ENCODE results near the gene TNFSF8. TPM values are rescaled to one million over a fixed set of nuclear protein-coding genes. Genes with fewer than 3 reads are reported as not detected.

The TNFSF8 gene
- total RNA-seq, 4 donors from 2014 or later = 0.29 to 0.76 TPM; not detected in 2

DNA sequence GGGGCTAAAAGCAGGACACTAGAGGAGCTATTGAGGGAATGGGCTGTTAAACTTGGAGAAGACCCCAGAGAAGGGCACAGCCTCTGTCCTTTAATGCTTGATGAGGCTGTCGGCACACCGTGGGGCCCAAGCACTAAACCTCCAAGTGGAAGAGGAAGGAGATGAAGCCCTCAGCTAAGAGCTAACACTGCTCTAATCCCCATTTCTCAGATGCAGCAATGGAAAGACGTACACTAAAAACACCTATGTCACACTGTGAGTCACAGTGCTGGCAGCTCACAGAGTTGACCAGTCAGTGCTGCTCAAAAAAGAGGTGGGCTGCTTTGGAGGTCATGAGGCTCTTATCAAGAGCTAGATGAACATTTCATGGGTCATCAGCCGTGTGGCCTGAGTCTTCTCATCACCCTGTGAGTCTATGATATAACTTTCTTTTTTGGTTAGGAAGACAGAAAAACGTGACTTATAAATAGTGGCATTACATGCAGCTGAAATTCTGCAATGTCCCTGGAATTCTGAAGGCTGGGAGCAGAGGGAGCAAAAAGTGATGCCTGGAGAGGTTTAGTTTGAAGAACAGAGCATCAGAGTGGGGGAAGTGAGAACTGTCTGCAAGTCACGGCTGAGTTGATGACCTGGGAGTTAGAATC is 21.5 kb downstream of the TNFSF8 start:
- intact Hi-C loops (cut with DNase I; ENCODE audit: low total_unique reads) = no loop called here
- no peak for TF ChIP-seq POLR2A (IDR thresholded peaks at IDR 0.05)
- TF ChIP-seq, protein P1, sequence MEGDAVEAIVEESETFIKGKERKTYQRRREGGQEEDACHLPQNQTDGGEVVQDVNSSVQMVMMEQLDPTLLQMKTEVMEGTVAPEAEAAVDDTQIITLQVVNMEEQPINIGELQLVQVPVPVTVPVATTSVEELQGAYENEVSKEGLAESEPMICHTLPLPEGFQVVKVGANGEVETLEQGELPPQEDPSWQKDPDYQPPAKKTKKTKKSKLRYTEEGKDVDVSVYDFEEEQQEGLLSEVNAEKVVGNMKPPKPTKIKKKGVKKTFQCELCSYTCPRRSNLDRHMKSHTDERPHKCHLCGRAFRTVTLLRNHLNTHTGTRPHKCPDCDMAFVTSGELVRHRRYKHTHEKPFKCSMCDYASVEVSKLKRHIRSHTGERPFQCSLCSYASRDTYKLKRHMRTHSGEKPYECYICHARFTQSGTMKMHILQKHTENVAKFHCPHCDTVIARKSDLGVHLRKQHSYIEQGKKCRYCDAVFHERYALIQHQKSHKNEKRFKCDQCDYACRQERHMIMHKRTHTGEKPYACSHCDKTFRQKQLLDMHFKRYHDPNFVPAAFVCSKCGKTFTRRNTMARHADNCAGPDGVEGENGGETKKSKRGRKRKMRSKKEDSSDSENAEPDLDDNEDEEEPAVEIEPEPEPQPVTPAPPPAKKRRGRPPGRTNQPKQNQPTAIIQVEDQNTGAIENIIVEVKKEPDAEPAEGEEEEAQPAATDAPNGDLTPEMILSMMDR (IDR thresholded peaks at IDR 0.05 in 4 of 5, conservative IDR thresholded peaks at IDR 0.05 in 1 of 5) = no peak
- Histone ChIP-seq H3K4me1 (no peaks in the 10 kb centered on the region), H3K9me3 (no peaks in the 10 kb centered on the region), H3K27ac (no peak overlapping the region), H3K27me3 (no peaks in the 10 kb centered on the region), H3K4me3 (no peak overlapping the region), H3K36me3 (no peaks in the 10 kb centered on the region)
- ATAC-seq (no peak), DNase-seq (no peak)
- in situ Hi-C loops (cut with MboI; ENCODE audit: low sequenced_read_pairs in 4 of 4) = loop anchor here in 3 of 4 donors (10.0 to 25.0 kb wide), 4 partner anchors 106 to 603 kb away; no protein-coding TSS in a partner anchor

- no peaks in the 10 kb centered on the region for H3K4me1 ChIP-seq
- TF ChIP-seq POLR2A (IDR thresholded peaks at IDR 0.05) = no peak
- TF ChIP-seq, protein P1 (IDR thresholded peaks at IDR 0.05 in 4 of 5, conservative IDR thresholded peaks at IDR 0.05 in 1 of 5) = no peak
- no peak for ATAC-seq
- in situ Hi-C loops (cut with MboI; ENCODE audit: low sequenced_read_pairs in 4 of 4) = loop anchor here in 3 of 4 donors (10.0 to 25.0 kb wide), 4 partner anchors 107 to 604 kb away; no protein-coding TSS in a partner anchor
- H3K36me3 ChIP-seq = no peaks in the 10 kb centered on the region
- intact Hi-C loops (cut with DNase I; ENCODE audit: low total_unique reads) = no loop called here
- no peak for DNase-seq
- no peak overlapping the region for H3K27ac ChIP-seq
- no peaks in the 10 kb centered on the region for H3K9me3 ChIP-seq
- no peaks in the 10 kb centered on the region for H3K27me3 ChIP-seq
- H3K4me3 ChIP-seq = no peak overlapping the region
Observed at GRCh38 chr9:114908104-114908622, 22.2 kb downstream of the TNFSF8 start.

GRCh38 chr9:114906922-114907571 is 23.3 kb downstream of the TNFSF8 start:
- DNase-seq = no peak
- H3K4me3 ChIP-seq = no peak overlapping the region
- in situ Hi-C loops (cut with MboI; ENCODE audit: low sequenced_read_pairs in 4 of 4) (loop anchor here in 3 of 4 donors (10.0 to 25.0 kb wide), 4 partner anchors 108 to 605 kb away; no protein-coding TSS in a partner anchor), intact Hi-C loops (cut with DNase I; ENCODE audit: low total_unique reads) (no loop called here)
- H3K36me3 ChIP-seq = no peaks in the 10 kb centered on the region
- no peaks in the 10 kb centered on the region for H3K4me1 ChIP-seq
- H3K9me3 ChIP-seq = no peaks in the 10 kb centered on the region
- ATAC-seq = no peak
- no peak for TF ChIP-seq POLR2A (IDR thresholded peaks at IDR 0.05)
- TF ChIP-seq, protein P1 (IDR thresholded peaks at IDR 0.05 in 4 of 5, conservative IDR thresholded peaks at IDR 0.05 in 1 of 5) = no peak
- H3K27me3 ChIP-seq = no peaks in the 10 kb centered on the region
- H3K27ac ChIP-seq = no peak overlapping the region

DNA sequence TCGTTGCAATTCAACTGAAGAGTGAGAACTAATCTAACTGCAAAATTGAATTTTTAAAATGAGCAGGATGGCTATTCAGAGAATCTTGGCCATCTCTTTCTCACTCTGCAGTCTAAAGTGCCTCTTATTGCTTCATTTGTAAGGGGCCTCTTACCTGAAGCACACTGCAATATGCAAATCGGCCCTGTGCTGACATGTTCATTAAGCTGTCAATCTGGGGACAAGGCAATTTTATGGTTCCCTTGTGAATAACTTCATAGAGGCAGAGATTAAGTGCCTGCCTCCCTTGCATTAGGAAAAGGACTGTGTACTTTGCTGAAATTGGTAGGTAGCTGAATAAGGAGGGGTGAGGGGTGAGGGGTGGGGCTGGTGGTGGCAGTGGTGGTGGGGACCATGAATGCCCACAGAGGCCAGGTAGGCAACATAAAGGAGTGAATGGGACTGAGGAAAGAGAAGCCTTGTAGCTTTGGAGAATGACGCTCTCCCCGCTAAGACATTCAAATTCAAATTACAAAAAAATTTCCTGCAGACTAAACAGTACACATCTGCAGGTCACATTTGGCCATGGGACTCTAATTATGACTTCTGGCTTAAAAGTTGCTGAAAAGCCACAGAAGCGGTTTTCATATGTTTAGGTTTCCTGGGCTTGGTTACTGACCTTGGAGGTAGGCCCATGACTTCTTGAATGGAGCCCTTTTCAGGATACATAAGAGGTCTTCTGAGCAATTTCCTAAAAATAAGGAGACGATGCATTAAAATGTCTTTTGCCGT is 25.0 kb downstream of the TNFSF8 start:
- intact Hi-C loops (cut with DNase I; ENCODE audit: low total_unique reads) = no loop called here
- Histone ChIP-seq H3K9me3 (no peaks in the 10 kb centered on the region), H3K36me3 (no peaks in the 10 kb centered on the region), H3K27me3 (no peaks in the 10 kb centered on the region), H3K4me1 (no peaks in the 10 kb centered on the region), H3K4me3 (no peak overlapping the region), H3K27ac (no peak overlapping the region)
- DNase-seq (no peak), ATAC-seq (no peak)
- TF ChIP-seq, protein P1 (IDR thresholded peaks at IDR 0.05 in 4 of 5, conservative IDR thresholded peaks at IDR 0.05 in 1 of 5) = no peak
- no peak for TF ChIP-seq POLR2A (IDR thresholded peaks at IDR 0.05)
- in situ Hi-C loops (cut with MboI; ENCODE audit: low sequenced_read_pairs in 4 of 4) = loop anchor here in 3 of 4 donors (10.0 to 25.0 kb wide), 4 partner anchors 109 to 607 kb away; no protein-coding TSS in a partner anchor
